Ishikawa (cell line): ENCODE measurements around the gene EEF2K.

Experiments used
- EP300 ChIP-seq: IDR thresholded peaks from 2 replicates; pipeline ENCODE4 v1.6.1; 2012; ENCODE audit warnings: borderline replicate concordance
- FOXM1 ChIP-seq: IDR thresholded peaks from 2 replicates; pipeline ENCODE4 v1.6.1; 2012; ENCODE audit warnings: low read depth, borderline replicate concordance
- RAD21 ChIP-seq: IDR thresholded peaks from 2 replicates; pipeline ENCODE4 v1.6.1; 2012; ENCODE audit warnings: low read depth
- TAF1 ChIP-seq: IDR thresholded peaks from 2 replicates; pipeline ENCODE4 v1.6.1; 2012; ENCODE audit warnings: low read depth, mild to moderate bottlenecking

GRCh38 chr16:22213801-22214200 lies 7.7 kb downstream of the EEF2K start:
- no peak for TF ChIP-seq EP300
- no peak for TF ChIP-seq TAF1
- no peak for TF ChIP-seq RAD21
- TF ChIP-seq FOXM1: no peak
